Measurements from ENCODE around the gene FCER2.

Gene FCER2

DNA sequence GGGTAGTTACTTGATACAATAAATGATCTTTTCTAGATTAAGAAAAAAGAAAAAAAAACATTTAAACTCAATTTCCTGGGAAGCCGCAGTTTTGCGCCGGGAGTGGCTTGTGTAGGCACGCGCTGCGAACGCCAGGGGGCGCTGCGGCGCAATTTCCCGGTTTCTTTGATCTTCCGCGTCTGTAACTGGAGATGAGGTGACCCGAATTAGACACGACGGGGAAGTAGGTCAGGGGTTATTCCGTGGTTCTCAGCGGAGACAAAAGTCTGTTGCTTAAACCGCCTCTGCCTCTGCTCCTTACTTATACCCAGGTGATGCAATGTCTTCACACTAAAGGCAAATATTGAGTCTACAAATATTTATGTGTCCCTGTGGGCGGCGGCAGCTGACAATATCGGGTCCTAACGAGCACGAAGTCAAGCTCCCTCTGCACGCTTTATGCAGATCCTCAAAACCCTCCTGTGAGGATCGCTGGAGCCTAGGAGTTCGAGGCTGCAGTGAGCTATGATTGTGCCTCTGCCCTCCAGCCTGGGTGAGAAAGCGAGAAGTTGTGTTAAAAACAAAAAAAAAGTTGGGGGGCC is 49.8 kb downstream of the FCER2 start:
- in situ Hi-C loops (cut with HindIII; ENCODE audit: low sequenced_read_pairs) = no loop called here
- TF ChIP-seq, protein P1, sequence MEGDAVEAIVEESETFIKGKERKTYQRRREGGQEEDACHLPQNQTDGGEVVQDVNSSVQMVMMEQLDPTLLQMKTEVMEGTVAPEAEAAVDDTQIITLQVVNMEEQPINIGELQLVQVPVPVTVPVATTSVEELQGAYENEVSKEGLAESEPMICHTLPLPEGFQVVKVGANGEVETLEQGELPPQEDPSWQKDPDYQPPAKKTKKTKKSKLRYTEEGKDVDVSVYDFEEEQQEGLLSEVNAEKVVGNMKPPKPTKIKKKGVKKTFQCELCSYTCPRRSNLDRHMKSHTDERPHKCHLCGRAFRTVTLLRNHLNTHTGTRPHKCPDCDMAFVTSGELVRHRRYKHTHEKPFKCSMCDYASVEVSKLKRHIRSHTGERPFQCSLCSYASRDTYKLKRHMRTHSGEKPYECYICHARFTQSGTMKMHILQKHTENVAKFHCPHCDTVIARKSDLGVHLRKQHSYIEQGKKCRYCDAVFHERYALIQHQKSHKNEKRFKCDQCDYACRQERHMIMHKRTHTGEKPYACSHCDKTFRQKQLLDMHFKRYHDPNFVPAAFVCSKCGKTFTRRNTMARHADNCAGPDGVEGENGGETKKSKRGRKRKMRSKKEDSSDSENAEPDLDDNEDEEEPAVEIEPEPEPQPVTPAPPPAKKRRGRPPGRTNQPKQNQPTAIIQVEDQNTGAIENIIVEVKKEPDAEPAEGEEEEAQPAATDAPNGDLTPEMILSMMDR (IDR thresholded peaks at IDR 0.05; ENCODE audit: low read depth, low read length) = peak; percentile 99
- peak; percentile 72 for DNase-seq (ENCODE audit: low read depth, low spot score)
- H3K4me3 ChIP-seq (ENCODE audit: low read depth, low read length) = peak overlapping the region; percentile 12

DNA sequence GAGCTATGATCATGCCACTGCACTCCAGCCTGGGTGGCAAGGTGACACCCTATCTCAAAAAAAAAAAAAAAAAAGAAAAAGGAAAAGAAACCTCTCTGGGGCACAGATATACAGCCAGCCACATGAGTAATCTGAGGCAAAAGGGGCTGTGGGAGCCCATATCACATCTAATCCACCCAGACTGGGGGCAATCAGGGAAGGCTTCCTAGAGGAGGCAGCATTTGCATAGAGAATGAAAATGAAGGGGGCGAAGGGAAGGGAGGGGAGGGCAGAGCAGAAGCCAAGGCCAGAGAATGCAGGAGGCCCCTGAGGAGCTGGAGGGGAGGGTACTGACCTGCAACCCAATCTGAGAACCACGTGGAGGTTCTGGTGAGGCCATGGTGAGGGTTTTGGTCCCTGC is 51.8 kb downstream of the FCER2 start:
- no peak overlapping the region for H3K4me3 ChIP-seq (ENCODE audit: low read depth, low read length)
- DNase-seq (ENCODE audit: low read depth, low spot score) = no peak
- in situ Hi-C loops (cut with HindIII; ENCODE audit: low sequenced_read_pairs) = no loop called here
- TF ChIP-seq, protein P1 (IDR thresholded peaks at IDR 0.05; ENCODE audit: low read depth, low read length) = no peak

DNA sequence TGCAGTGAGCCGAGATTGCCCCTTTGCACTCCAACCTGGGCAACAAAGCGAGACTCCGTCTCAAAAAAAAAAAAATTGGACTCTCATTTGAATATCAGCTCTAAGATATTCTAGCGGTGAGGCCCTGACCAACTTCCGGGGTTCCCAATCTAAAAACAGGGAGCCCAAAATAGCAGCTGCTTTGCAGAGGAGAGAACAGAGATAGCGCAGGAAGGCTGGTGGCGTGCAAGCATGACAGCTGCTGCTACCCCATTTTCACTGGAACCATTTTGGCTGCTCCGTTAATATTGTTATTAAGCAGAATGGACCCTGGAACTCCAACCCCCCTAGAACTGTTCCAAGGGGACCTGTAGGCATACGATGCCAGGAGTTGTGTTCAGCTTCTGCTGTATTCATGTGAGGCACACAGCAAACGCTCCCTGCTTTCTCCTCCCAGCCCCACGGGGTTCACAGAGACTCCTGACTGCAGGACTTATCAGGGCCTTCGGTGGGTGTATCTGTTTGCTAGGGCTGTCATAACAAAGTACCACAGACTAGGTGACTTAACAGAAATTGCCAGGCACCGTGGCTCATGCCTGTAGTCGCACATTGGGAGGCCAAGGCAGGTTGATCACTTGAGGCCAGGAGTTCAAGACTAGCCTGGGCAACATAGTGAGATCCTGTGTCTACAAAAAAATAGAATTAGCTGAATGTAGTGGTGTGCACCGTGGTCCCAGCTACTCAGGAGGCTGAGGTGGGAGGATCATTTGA is 53.5 kb downstream of the FCER2 start:
- in situ Hi-C loops (cut with HindIII; ENCODE audit: low sequenced_read_pairs) = no loop called here
- TF ChIP-seq, protein P1 (IDR thresholded peaks at IDR 0.05; ENCODE audit: low read depth, low read length) = no peak
- no peak for DNase-seq (ENCODE audit: low read depth, low spot score)
- no peak overlapping the region for H3K4me3 ChIP-seq (ENCODE audit: low read depth, low read length)

DNA sequence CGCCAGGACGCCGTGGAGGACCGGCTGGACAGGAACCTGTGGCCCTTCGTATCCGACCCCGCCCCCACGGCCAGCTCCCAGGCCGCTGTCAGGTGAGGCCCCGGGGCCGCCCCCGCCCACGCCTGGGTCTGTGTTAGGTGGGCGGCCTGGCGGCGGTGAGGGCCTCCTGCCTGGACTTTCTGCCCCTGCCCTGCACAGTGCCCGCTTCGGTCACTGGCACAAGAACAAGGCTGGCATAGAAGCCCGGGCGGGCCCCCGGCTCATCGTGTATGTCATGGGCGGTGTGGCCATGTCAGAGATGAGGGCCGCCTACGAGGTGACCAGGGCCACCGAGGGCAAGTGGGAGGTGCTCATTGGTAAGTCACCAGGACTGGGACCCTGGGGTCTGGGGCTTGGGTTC is 54.8 kb downstream of the FCER2 start:
- no peak for DNase-seq (ENCODE audit: low read depth, low spot score)
- in situ Hi-C loops (cut with HindIII; ENCODE audit: low sequenced_read_pairs) = no loop called here
- TF ChIP-seq, protein P1 (IDR thresholded peaks at IDR 0.05; ENCODE audit: low read depth, low read length) = no peak
- H3K4me3 ChIP-seq (ENCODE audit: low read depth, low read length) = no peak overlapping the region

DNA sequence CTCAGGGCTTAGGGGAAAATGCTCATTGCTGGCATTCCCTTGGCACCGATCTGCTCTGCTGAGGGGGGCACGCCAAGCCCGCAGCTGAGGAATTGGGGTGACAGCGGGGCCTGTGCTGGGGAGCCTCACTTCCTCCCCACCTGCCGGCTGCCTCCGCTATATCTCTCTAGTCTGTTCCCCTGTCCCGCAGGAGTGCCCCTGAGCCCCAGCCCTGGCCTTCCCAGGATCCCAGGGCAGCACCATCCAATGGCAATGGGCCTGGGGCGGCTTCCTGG is 55.6 kb downstream of the FCER2 start:
- no peak for DNase-seq (ENCODE audit: low read depth, low spot score)
- in situ Hi-C loops (cut with HindIII; ENCODE audit: low sequenced_read_pairs) = no loop called here
- no peak overlapping the region for H3K4me3 ChIP-seq (ENCODE audit: low read depth, low read length)
- TF ChIP-seq, protein P1 (IDR thresholded peaks at IDR 0.05; ENCODE audit: low read depth, low read length) = no peak

DNA sequence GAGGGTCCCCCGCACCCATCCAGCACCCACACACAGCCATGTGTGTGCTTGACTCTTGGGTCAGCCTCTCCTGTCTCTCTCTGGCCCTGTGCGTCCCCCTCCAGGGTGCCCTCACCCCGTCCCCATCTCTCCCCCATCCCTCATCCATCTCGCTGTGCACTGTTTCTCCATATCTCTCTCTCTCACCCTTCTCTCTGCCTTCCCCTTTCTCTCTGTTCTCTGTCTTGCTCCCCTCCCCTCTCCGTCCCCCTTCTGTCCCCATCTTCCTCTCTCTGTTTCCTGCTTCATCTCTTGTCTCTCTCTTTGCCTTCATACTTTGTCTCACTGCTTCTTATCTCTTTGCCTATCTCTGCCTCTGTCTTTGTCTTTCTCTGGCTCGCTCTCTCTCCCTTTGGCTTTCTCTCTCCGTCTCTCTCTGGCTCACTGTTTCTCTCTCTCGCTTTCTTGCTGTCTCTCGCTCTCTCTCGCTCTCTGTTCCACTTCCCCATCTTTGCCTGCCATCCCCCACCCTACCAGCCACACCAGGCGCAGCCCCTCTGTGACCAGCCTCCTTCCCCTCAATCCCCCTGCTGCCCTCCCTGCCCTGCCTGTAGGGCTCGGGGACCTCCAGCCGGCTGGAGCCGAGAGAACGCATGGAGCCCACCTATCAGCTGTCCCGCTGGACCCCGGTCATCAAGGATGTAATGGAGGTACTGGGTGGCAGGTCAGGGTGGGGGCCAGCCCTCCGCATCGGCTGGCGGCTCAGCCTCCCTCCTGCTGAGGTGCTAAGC is 56.1 kb downstream of the FCER2 start:
- DNase-seq (ENCODE audit: low read depth, low spot score) = no peak
- TF ChIP-seq, protein P1 (IDR thresholded peaks at IDR 0.05; ENCODE audit: low read depth, low read length) = no peak
- in situ Hi-C loops (cut with HindIII; ENCODE audit: low sequenced_read_pairs) = no loop called here
- no peak overlapping the region for H3K4me3 ChIP-seq (ENCODE audit: low read depth, low read length)
